SU-DHL-6 (cell line): Measurements from ENCODE around the gene ZNF280B.

ENCODE experiments used
- H2AFZ ChIP-seq: fragments of 200-600 bp; sonication (generic); 2 replicates; pipeline ENCODE4 v1.6.1; 2014; ENCODE audit warnings: low read depth, mild to moderate bottlenecking, moderate library complexity, mixed read lengths, antibody characterized with exemption, low read length; ENCODE audit not compliant: severe bottlenecking
- H3F3A ChIP-seq: fragments of 200-600 bp; shearing (Covaris generic); 2 replicates; pipeline ENCODE4 v1.6.0; 2016; ENCODE audit warnings: antibody characterized with exemption, mild to moderate bottlenecking; ENCODE audit not compliant: insufficient read depth
- H3K27ac ChIP-seq: fragments of 200-600 bp; sonication (generic); 2 replicates; pipeline ENCODE4 v1.5.1; 2016; ENCODE audit warnings: low read depth, mild to moderate bottlenecking, low read length, moderate library complexity, mixed read lengths
- H3K27me3 ChIP-seq: fragments of 200-600 bp; sonication (generic), shearing (Covaris generic); 2 replicates; pipeline ENCODE4 v1.6.0; 2014; ENCODE audit warnings: mild to moderate bottlenecking, low read length
- H3K36me3 ChIP-seq: fragments of 200-600 bp; sonication (generic); 2 replicates; pipeline ENCODE4 v1.6.1; 2014; ENCODE audit warnings: mild to moderate bottlenecking, low read length, mixed read lengths
- H3K4me2 ChIP-seq: fragments of 300-600, 200-600 bp; shearing (Covaris generic), sonication (generic); 2 replicates; pipeline ENCODE4 v1.6.0; 2014; ENCODE audit warnings: low read length, low read depth, mild to moderate bottlenecking; ENCODE audit not compliant: poor library complexity, severe bottlenecking
- H3K4me3 ChIP-seq: fragments of 200-600 bp; sonication (generic); 2 replicates; pipeline ENCODE4 v1.5.1; 2014; ENCODE audit warnings: antibody characterized with exemption, low read length, mild to moderate bottlenecking, mixed read lengths; ENCODE audit not compliant: insufficient read depth, poor library complexity, severe bottlenecking
- H3K79me2 ChIP-seq: fragments of 200-600 bp; sonication (generic); 2 replicates; pipeline ENCODE4 v1.6.1; 2014; ENCODE audit warnings: mild to moderate bottlenecking, low read length, moderate library complexity; ENCODE audit not compliant: insufficient read depth
- H3K9ac ChIP-seq: fragments of 200-600 bp; sonication (generic); 2 replicates; pipeline ENCODE4 v1.7.0; 2014; ENCODE audit warnings: mild to moderate bottlenecking, low read length
- H3K9me2 ChIP-seq: fragments of 200-600 bp; sonication (generic); replicated peaks from 2 replicates; pipeline ENCODE4 v1.6.1; 2014; ENCODE audit warnings: low read length; ENCODE audit not compliant: insufficient read depth
- H3K9me3 ChIP-seq: fragments of 200-600 bp; sonication (generic); 2 replicates; pipeline ENCODE4 v1.6.1; 2014; ENCODE audit warnings: low read length, mixed read lengths; ENCODE audit not compliant: insufficient read depth
- H4K20me1 ChIP-seq: fragments of 200-600 bp; sonication (generic); 2 replicates; pipeline ENCODE4 v1.6.1; 2014; ENCODE audit warnings: low read depth, mild to moderate bottlenecking, antibody characterized with exemption, low read length, moderate library complexity, mixed read lengths
- CTCF ChIP-seq: fragments of 200-600 bp; sonication (generic); IDR thresholded peaks from one replicate; pipeline ENCODE4 v1.5.1; 2017; ENCODE audit warnings: antibody characterized with exemption, mild to moderate bottlenecking, low read length, moderate library complexity; ENCODE audit not compliant: insufficient read depth, poor library complexity, severe bottlenecking
- EZH2phosphoT487 ChIP-seq: fragments of 200-600 bp; sonication (generic), shearing (Covaris generic); conservative IDR thresholded peaks from 2 replicates; pipeline ENCODE4 v1.6.1; 2018; ENCODE audit warnings: mild to moderate bottlenecking, antibody characterized with exemption, low read length, moderate library complexity, mixed read lengths

ZNF280B gene

GRCh38 chr22:22488736-22489135, 19.8 kb downstream of the ZNF280B start:
- no peaks in the 10 kb centered on the region for H3K79me2 ChIP-seq
- H3K4me2 ChIP-seq: no peak overlapping the region
- H3K9me3 ChIP-seq: no peaks in the 10 kb centered on the region
- no peaks in the 10 kb centered on the region for H3K27me3 ChIP-seq
- no peak overlapping the region for H2AFZ ChIP-seq
- no peaks in the 10 kb centered on the region for H4K20me1 ChIP-seq
- no peak overlapping the region for H3K9ac ChIP-seq
- H3K27ac ChIP-seq: no peak overlapping the region
- TF ChIP-seq EZH2phosphoT487: no peak
- no peak for TF ChIP-seq CTCF
- H3K9me2 ChIP-seq: no peaks in the 10 kb centered on the region
- H3K4me3 ChIP-seq: no peak overlapping the region
- no peaks in the 10 kb centered on the region for H3F3A ChIP-seq
- H3K36me3 ChIP-seq: peaks cover 3% of the 10 kb centered on the region; the same call in 1 of the 2 replicates

GRCh38 chr22:22487869-22488597, 20.5 kb downstream of the ZNF280B start:
- peaks cover 3% of the 10 kb centered on the region; the same call in 1 of the 2 replicates for H3K36me3 ChIP-seq
- no peak overlapping the region for H3K4me3 ChIP-seq
- H3K4me2 ChIP-seq: no peak overlapping the region
- no peak overlapping the region for H3K27ac ChIP-seq
- no peak overlapping the region for H3K9ac ChIP-seq
- H3K9me3 ChIP-seq: no peaks in the 10 kb centered on the region
- no peaks in the 10 kb centered on the region for H3K27me3 ChIP-seq
- H4K20me1 ChIP-seq: no peaks in the 10 kb centered on the region
- no peaks in the 10 kb centered on the region for H3F3A ChIP-seq
- no peak for TF ChIP-seq EZH2phosphoT487
- TF ChIP-seq CTCF: no peak
- no peaks in the 10 kb centered on the region for H3K79me2 ChIP-seq
- no peaks in the 10 kb centered on the region for H3K9me2 ChIP-seq
- no peak overlapping the region for H2AFZ ChIP-seq

- TF ChIP-seq CTCF (no peak), EZH2phosphoT487 (no peak)
- Histone ChIP-seq H3K79me2 (no peaks in the 10 kb centered on the region), H3K27ac (no peak overlapping the region), H3K36me3 (peaks cover 3% of the 10 kb centered on the region; the same call in 1 of the 2 replicates), H3K9ac (no peak overlapping the region), H3K27me3 (no peaks in the 10 kb centered on the region), H3K4me3 (no peak overlapping the region), H3K9me3 (no peaks in the 10 kb centered on the region), H3K4me2 (no peak overlapping the region), H3F3A (no peaks in the 10 kb centered on the region), H2AFZ (no peak overlapping the region), H3K9me2 (no peaks in the 10 kb centered on the region), H4K20me1 (no peaks in the 10 kb centered on the region)
These were observed 21.5 kb downstream of the ZNF280B start for GRCh38 chr22:22487059-22487458.
